CD4-positive, alpha-beta T cell treated with Interleukin-6 at 100 ng/mL for 8 hours (primary cell): ENCODE results near the gene ZWINT.
A peak's percentile ranks its signal among the peaks of the same experiment; 100 is the strongest.

Source experiments
- DNase-seq: peaks from one replicate; pipeline ENCODE4 v3.0.0-alpha.2; 2020; ENCODE audit warnings: mixed read lengths, low spot score

Gene ZWINT, protein sequence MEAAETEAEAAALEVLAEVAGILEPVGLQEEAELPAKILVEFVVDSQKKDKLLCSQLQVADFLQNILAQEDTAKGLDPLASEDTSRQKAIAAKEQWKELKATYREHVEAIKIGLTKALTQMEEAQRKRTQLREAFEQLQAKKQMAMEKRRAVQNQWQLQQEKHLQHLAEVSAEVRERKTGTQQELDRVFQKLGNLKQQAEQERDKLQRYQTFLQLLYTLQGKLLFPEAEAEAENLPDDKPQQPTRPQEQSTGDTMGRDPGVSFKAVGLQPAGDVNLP

DNA sequence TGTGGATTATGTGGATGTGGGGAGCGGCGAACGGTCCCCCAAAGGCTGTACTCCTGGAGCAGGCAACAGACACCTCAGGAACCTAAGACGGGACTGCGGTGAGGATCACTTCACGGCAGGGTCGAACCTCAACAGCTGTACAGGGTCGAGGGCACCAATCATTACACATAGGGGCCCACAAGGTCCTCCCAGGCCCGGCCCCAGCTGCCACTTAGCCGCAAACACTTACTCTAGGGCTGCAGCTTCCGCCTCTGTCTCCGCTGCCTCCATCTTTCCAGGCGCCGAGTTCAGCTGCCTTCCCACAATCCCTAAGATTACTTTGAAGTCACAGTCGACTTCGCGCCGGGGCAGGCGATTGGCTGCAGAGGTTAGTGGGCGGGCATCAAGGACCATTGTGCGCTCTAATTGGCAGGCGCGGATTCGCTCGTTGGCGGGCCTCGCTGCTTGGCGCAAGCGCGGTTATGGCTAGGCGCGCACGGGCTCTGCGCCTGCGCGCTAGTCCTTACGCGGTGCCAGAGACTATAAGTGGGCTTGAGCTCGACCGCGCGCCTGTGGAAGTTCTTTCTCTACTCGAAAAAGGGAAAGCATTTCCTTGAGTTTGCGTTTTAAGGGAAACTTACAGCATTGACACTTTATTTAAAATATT lies at the start of gene ZWINT:
Gene ZWINT, minus strand, starts transcription at position 293 of the 646 bp plus-strand sequence. Its CDS starts 23 bp downstream, at position 270.
- DNase-seq = peak; percentile 90

DNA sequence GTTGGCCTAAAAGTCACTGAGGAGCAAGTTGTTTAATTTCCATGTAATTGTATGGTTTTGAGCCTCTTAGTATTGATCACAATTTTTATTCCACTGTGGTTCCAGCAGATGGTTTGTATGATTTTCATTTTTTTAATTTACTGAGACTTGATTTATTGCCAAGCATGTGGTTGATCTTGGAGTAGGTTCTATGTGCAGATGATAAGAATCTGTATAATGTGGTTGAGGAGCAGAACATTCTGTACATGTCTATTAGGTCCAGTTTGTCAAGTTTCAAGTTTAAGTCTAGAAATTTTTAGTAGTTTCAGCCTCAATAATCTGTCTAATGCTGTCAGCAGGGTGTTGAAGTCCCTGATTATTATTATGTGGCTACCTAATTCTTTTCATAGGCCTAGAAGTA lies 22.7 kb upstream of the ZWINT start:
- DNase-seq = no peak

DNA sequence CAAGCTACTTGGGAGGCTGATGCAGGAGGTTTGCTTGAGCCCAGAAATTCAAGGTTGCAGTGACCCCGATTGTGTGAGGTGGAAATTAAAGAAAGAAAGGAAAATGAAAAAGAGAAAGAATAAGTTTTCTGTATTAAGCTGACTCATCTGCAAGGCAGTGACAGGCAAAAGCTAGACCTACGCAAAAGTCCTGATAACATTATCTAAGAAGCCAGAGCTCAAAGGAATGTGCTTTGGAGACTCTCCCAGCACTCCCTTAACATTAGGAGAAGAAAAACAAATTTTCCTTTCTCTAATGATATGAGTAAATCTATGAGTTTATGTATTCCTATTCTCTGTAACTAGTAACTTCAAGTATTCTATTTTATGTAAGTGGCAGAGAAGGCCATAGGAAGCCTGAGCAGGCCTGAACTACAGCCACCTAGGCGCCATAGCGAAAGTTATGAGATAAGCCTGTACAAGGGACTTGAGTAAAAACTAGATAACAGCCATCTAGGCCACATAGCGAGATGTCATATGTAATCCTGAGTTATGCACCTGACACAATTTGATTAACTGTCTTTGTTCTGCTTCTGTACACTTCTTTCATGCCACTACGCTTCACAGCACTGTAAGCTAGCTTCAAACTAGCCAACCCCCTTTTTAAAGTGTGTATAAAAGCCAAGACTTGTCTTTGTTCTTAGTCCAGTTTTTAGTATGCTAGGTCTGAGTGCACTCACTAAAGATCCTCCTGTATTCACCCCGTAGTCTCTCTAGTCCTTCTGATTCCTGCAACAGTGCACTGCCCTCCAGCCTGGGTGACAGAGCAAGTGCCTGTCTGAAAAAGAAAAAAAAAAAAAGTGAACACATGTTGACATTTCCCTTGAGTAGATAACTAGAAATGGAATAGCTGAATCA lies 9.4 kb upstream of the ZWINT start:
- DNase-seq = no peak

DNA sequence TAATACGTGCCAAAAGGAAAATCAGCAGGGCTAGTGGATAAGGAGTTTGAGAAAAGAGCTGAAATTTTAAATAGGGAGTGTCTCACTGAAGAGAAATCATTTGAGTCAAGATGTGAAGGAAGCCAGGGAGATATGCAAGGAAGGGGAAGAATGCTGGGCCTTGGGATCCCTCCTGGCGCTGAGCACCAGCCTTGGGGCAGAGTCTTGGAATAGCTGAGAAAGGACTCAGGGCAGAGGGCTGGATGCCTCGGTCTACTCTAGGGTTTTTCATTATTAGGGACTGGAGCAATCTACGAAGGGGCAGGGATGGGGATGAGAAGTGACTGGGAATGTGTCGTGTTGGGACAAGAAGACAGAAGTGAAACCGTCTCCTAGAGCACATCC lies 484 bp downstream of the ZWINT start:
- no peak for DNase-seq

DNA sequence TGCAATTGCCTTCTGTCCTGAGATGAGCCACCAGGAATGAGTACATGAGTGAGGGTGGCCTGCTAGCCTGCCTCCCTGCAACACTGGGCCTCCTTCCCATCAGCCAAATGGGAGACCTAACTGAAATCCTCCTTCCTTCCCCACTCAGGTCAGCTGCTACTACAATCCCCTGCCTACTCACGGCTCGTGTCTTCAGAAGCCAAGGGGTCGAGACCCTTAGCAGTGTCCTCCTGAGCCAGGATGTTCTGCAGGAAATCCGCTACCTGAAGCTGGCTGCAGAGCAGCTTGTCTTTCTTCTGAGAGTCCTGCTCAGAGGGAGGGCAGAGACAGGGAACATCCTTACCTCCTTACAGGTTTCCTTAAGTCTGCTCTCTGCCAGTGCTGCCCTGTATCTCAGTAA lies 1.2 kb downstream of the ZWINT start:
- no peak for DNase-seq

DNA sequence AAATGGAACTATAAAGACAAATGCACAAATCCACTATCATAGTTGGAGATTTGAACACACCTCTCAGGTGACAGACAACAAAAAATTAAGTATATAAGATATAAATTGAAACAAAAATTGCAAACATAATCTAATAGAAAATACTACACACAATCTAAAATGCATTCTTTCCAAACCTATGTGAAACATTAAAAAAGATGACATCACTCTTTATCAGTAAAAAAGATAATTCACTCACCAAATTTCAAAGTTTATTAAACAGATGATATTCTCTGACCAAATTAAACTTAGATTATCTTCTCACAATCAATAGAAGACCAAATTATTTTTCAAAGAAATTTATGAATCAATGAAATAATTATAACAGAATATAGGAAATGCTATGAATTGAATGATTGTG lies 4.0 kb downstream of the ZWINT start:
- no peak for DNase-seq

DNA sequence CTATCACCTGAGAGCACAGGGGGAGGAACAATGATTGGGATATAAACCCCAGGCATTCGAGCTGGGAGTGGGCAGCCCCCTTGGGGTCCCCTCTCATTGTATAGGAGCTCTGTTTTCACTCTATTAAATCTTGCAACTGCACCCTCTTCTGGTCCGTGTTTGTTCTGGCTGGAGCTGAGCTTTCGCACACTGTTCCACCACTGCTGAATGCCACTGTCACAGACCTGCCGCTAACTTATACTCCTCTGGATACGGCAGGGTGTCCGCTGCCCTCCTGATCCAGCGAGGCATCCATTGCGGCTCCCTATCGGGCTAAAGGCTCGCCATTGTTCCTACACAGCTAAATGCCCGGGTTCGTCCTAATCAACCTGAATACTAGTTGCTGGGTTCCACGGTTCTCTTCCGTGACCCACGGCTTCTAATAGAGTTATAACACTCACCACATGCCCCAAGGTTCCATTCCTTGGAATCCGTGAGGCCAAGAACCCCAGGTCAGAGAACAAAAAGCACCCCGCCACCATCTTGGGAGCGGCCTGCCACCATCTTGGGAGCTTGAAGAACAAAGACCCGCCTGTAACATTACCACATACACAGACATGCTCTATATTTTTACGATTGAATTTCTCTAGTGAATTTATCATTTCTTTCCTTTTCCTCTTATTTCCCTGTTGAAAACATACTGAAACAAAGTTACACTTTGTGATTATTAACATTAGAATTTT lies 9.0 kb downstream of the ZWINT start:
- DNase-seq = no peak

DNA sequence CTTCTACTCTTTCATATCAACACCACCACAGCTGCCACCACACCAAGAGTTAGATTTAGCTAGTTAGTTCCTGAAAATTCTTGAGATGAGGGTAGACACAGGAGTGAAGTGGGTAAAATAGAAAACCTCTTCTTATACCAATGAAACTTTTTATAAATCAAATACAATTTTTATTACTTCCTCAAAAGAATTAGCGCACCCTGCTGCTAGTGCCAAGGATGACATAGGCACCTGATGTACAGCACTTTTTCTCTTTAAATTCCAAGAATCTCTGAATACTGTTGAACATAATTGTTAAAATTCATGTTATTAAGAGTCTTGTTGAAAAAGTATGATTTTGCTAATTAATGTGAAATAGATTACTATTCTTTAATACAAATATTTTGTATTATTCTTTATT lies 11.4 kb downstream of the ZWINT start:
- no peak for DNase-seq

DNA sequence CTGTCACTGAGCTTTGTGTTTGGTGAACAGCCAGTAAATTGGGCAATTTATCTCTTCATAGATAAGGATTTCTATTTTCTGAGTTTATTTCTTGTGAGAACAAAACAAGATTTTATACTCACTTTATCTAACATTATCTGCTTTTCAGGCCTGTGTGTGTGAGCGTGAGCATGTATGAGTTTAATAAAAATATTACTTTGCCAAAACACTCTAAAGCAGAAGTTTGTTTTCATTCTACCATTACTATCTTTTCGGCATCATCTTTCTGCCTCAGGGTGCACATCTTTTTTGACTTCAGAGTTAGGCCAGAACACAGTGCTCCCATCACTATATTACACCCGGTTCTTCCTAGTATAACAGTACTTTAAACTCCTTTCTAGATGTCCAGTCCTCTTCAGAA lies 13.0 kb downstream of the ZWINT start:
- DNase-seq = no peak

DNA sequence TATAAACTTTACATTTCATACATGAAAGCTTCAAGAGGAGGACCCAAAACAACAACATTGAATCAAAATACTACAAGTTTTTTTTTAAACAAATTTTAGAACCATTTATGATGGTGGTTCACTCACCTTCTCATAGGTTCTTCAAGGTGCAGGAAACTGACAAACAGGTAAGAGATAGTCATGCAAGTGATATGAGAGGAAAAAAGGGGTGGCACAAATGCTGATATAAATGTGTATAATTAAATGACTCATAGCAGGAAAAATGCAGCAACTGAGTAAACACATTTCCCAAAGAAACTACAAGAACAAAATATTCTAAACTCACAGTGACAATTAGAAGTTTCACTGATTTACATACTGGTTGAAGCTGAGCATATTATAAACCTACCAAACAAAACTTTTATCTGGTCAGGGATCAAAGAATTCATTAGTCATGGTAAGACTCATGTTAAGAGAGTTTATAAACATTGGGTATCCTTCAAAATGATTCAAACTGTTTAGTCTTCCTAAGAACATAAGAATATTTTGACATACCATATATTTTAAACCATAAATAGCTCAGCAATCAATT lies 14.1 kb downstream of the ZWINT start:
- DNase-seq = no peak

DNA sequence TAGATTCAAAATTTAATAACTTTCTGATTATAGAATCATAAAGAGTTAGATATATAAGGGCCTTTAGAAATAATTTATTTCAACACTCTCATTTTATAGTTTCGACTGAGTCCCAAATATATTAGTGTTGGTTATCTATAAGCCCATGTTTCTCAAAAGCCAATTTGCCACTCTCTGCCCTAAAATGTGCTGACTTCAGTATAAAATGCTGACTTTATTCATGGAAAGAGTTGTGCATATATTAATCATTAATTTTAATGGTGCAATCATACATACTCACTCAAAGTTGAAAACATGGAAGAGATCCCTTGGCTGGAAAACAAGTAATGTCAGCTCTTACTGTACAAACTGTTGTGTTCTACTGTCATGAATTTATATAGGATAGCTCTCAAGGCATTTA lies 19.4 kb downstream of the ZWINT start:
- no peak for DNase-seq

DNA sequence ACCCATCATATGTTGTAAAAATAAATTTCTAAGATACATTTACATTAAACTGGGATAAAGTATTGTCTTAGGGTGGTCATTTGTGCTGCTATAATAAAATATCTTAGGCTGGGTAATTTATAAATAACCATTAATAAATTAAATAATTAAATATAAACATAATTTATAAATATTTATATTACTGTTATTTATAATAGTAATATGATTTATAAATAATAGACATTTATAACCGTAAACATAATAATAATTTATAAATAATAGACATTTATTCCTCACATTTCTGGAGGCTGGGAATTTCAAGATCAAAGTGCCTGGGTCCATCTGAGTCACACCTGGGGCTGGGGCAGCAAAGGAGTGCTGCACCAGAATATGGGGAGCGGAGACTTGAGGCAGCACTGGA lies 31.1 kb downstream of the ZWINT start:
- DNase-seq = no peak

DNA sequence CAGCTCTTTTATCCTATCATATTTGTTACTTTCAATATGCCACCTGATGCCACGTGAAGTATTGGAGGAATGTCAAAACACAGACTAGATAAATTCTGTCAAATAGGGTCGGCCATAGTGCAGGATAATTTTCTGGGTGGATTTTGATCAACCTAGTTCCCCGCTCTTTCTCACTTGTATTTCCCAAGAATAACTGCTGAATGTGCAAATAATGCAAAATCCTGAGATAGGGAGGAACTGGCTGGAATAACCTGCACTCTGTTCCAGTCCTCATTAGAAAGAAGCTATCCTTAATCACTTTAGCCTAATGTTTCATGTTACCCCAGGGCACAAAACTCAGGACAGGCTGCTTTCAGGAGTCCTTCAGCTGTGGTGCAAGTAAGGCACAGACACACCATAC lies 33.9 kb downstream of the ZWINT start:
- no peak for DNase-seq

DNA sequence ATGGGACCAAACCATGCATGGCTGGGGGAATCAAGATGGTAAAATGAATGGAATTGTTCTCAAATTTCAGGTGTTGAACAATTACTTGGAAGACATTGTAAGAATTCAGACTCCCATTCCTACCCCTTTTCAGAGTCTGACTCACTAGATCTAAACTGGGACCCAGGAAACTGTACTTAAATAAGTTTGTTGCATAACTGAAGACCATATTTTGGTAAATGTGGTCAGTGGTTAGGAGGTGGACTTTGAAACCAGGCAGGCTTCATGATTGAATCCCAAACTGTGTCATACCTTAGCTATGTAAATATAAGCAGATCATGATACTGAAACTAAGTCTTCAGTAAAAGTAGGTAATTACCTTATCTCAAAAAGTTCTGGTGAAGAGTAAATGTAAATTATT lies 41.7 kb downstream of the ZWINT start:
- no peak for DNase-seq

DNA sequence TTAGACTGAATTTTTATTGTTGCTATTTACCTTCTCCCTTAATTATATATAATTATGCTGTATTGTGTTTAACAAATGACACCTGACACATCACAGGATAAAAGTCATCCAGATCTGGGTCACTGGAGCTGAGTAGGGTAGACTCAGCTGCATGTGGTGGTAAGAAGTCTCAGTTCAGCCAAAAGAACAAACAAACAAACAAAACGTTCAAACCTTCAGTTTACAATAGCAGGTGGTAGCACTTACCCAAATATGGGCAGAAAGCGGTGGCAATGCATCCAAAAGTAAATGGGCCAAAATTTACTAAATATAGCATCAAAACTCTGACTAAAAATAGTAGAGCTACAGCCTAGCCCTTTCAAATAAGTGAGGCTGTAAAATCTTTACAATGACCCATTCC lies 42.2 kb downstream of the ZWINT start:
- DNase-seq = no peak

DNA sequence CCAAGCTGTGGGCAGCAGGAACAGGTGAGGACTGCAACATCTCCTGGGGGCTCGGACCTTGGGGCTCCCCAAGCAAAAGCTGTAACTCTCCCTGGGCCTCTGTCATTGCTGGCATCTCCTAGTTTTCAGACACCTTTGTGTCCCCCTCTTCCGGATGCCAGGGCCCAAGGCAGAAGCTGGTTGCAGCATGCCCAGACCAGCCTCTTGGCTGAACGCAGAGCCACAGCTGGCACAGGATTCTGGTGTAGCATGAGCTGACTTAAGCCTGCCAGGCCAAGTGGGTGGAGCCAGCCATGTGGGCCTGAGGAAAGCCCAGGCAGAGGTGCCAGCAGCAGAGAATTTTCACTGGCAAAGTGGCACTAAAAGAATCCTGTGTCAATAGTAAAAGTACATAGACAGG lies 43.5 kb downstream of the ZWINT start:
- DNase-seq = no peak

DNA sequence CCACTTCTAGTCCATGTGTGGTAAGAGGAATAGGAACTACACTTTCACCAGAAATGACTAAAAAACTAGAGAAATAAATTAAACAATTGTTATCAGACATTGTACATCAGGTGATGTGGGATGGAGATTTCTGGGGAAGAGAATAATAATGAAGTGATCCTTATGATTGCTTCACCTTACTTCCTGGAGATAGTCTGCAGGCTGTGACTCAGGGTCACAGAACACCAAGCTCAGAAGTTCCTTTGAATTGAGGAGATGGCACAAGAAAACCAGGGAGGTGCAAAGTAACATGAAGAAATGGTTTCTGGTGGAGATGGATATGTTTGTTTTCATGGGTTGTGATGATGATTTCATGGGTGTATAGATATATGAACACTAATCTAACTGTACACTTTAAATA lies 44.5 kb downstream of the ZWINT start:
- no peak for DNase-seq
